Right forelimb (tissue), 1 donor: Measurements from ENCODE around the gene ZBTB5.

Experiments
- DNase-seq: peaks from one replicate; pipeline ENCODE4 v3.0.0-alpha.2; 2018

ZBTB5 gene

GRCh38 chr9:37422289-37423104 is 42.8 kb downstream of the ZBTB5 start, which contains the start of gene GRHPR:
Gene GRHPR, plus strand, starts transcription at chr9:37422696. Its CDS starts 55 bp downstream, at chr9:37422751.
- DNase-seq: peak; percentile 91

GRCh38 chr9:37421914-37422288 is 43.3 kb downstream of the ZBTB5 start:
- no peak for DNase-seq

DNA sequence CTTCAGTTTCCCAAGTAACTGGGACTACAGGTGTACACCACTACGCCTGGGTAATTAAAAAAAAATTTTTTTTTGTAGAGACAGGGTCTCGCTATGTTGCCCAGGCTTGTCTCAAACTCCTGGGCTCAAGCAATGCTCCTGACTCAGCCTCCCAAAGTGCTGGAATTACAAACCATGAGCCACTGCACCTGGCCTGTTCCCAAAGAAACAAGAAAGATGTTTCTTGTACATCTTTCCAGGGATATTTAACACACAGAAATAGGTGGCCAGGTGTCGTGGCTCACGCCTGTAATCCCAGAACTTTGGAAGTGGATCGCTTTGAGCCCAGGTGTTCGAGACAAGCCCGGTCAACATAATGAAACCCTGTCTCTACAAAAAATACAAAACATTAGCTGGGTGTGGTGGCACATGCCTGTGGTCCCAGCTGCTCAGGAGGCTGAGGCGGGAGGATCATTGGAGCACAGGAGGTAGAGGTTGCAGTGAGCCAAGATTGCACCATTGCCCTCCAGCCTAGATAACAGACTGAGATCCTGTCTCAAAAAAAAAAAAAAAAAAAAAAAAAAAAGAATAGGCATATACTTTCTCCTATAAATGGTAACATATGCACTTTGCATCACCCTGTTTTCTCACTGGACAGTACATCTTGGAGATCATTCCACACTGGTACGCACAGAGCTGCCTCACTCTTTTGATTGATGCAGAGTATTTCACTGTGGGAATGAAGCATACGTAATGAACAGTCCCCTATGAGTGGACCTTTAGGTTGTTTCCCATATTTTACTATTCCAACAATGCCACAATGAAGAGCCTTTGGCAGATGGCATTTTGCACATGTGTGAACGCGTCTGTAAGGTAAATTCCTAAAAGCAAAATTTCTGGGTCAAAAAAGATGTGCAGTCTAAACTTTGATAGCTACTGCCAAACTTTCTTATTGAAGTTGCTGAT is 44.7 kb downstream of the ZBTB5 start:
- DNase-seq: no peak

DNA sequence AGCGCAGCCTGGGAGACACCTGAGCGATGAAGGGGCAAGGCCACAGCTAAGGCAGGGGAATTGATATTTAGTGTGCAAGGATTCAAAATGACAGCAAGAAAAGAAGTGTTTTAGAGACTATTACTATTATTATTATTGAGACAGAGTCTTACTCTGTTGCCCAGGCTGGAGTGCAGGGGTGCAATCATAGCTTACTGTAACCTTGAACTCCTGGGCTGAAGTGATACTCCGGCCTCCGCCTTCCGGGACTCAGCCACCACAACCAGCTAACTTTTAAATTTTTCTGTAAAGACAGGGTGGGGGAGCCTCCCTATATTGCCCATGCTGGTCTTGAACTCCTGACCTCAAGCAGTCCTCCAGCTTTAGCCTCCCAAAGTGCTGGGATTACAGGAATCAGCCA is 46.0 kb downstream of the ZBTB5 start:
- no peak for DNase-seq

- no peak for DNase-seq
Measured at GRCh38 chr9:37417857-37418618, 47.2 kb downstream of the ZBTB5 start.

GRCh38 chr9:37417252-37417803 is 47.9 kb downstream of the ZBTB5 start:
- no peak for DNase-seq

DNA sequence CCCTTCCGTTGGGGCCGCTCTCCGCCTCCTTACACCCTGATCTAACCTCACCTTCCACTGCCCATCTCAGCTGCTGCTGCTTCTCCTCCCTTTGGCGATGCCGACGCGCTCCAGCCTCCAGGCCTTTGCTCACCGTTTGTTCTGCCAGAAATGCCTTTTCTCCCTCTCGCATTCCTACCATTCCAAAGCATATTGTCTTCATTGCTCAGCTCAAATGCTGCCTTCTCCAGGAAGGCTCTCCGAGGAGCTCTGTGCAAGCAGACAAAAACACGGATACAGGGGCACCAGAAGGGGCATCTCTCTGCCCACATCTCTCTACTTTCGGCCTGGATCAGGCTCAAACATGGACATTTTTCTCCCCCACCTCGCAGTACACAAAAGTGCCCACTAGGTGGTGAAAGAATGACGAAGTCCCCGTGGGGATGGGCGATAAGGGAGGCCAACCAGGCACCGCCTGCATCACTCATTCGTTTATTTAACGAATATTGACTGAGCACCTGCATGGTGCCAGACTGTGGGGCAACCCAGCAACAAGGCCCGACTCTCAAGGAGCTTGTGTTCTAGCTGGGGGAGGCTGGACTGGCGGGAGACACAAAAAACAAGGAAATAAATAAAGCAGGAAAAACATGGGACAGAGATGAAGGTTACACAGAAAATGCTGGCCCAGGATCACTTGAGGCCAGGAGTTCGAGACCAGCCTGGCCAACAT is 50.1 kb downstream of the ZBTB5 start:
- DNase-seq: peak; percentile 78

DNA sequence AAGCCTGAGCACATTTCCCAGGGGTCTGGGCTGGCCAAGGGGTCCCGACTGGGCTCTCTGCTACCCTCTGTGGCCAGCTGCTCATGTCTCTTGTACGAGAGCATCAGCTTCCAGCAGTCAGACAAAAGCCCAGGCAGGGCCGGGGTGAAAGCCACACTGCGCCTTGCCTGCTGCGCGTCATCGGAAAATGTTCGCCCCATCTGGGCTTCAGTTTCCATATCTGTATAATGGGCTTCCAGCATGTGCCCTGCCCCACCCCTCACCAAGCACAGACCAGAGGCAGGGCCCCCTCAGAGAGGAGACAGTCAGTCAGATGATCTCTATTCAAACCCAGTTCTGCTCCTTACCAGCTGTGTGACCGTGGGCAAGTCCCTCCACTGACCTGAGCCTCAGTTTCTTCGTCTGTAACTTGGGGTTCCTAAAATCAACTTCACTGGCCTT is 50.7 kb downstream of the ZBTB5 start:
- no peak for DNase-seq

GRCh38 chr9:37413311-37413710 is 51.9 kb downstream of the ZBTB5 start:
- no peak for DNase-seq

- DNase-seq: no peak
Measured at GRCh38 chr9:37412431-37413151, 52.7 kb downstream of the ZBTB5 start.

DNA sequence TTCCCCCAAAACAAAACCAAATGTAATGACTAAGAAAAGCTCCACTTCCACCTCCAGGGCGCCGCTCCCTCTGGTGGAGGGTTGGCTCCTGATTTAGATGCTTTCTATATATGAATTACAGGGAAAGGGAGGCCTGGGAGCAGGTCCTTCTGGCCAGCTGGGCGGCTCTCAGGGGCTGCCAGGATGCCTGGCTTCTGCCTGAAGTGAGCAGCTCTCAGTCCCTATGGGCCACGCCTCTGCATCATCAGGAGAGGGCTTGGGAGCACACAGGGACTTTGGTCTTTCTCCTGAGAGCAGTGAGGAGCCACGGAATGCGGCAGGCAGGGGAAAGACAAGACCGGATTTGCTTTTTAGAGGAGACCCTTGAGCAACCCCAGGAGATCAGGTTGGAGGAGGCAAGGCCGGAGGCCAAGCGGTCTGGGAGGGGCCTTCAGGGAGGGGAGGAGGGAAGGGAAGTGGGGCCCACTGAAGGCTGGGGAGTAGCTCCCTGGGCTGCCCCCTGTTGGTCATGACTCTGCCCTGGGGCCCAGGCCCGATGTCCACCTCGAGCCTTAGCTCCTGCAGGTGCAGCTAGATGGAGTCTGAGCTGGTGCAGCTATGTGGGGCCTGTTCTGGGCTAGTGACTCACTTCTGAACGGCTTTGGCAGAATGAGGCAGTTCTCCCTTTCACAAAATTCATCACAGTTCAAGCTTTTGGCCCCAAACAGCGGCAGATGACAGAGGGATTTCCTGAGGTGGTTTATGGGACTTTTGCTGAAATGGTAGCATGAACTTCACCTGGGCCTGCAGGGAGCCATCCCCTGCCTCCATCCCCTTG is 54.1 kb downstream of the ZBTB5 start:
- no peak for DNase-seq

DNA sequence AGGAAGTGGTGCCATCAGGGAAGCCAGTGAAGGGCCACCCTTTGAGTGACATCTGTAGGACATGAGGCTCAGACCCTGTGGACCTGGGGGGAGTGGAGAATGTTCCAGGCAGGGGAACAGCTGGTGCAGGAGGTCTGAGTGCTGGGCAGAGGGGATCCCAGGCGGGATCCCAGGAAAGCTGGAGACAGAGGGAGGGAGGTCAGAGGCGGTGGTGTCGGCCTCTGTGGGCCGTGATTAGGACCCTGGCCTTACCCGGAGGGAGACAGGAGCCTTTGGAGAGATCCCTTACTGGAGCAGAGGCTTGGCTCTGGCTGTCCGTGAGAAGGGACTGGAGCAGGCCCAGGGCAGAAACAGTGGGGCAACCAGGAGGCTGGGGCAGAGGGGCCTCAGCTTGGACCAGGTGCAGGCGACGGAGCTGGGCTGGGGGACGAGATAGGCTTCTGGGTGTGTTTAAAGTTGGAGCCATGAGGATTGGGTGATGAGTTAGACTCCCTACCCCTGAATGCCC is 54.8 kb downstream of the ZBTB5 start:
- DNase-seq: no peak

GRCh38 chr9:37408933-37409710 is 56.1 kb downstream of the ZBTB5 start:
- DNase-seq: no peak

- no peak for DNase-seq
Measured at GRCh38 chr9:37407468-37407867, 57.8 kb downstream of the ZBTB5 start.

DNA sequence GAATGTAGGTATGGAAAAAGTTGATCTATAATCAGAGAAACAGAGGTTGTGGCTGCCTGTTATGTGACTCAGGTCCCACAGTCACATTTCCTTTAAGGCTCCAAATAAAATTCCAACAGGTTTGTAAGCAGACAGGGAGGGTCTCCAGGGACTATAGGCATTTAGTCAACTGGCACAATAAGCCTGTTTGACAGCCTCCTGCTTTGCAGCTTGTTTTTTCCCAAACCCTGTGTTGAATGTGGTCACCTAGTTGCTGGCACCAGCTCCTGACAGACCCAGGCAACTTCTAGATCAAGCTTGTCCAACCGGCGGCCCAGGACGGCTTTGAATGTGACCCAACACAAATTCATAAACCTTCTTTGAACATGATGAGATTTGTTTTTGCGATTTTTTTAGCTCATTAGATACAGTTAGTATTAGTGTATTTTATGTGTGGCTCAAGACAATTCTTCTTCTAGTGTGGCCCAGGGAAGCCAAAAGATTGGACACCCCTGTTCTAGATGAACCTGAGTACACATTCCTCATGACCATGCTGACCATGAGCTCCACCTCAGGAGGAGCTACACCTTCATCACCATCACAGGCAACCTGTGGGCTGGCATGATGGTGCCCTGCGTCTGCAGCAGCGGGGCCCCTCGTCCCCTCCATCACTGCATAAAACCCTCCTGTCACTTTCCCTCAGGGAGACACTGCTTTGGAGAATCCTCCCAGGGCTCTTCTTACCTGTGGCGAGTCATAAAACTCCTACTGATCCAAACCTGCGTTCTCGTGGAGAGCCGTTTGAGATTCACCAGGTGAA is 58.4 kb downstream of the ZBTB5 start:
- no peak for DNase-seq

GRCh38 chr9:37405764-37406380 is 59.4 kb downstream of the ZBTB5 start:
- no peak for DNase-seq

DNA sequence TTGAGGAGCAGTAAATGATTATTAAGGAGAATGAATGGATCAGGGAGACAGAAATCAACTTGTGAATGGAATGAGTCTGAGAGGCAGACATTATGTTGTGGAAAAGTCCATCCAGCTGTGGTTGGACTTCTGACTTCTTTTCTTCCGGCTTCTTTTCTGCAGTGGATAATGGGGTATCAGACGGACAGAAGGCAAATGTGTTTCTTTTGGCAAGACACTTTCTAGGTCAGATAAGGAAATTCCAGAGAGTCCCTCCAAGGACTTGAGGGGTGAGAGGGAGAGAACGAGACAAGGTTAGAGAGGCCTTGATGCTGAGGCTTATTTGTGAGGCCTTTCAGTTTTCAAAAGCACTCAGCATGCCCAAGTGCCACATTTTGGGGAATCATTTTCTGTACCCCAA is 59.9 kb downstream of the ZBTB5 start:
- DNase-seq: no peak

DNA sequence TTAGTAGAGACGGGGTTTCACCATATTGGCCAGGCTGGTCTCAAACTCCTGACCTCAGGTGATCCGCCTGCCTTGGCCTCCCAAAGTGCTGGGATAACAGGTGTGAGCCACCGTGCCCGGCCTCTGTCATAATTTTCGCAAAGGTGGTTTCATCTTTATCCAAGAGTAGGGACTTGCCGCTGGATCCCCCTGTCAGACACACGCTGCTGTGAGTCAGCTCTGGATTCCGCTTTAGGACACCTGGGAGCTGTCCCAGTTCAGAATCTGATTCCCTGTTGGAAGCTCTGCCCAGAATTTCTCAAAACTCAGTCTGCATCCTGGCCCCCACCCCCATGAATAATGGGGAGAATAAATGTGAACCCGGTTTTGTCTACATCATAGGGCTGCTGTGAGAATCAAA is 60.7 kb downstream of the ZBTB5 start:
- DNase-seq: no peak
